HUES64 (cell line): ENCODE results near the gene METTL26.

ENCODE experiments used
- H3K27ac ChIP-seq: 2 replicates; pipeline ENCODE4 v1.7.0; 2013; ENCODE audit warnings: low read depth, low read length, inconsistent platforms
- H3K27me3 ChIP-seq: 2 replicates; pipeline ENCODE4 v1.6.1; 2013; ENCODE audit warnings: mild to moderate bottlenecking, low read length; ENCODE audit not compliant: insufficient read depth
- H3K36me3 ChIP-seq: 2 replicates; pipeline ENCODE4 v1.6.1; 2013; ENCODE audit warnings: mild to moderate bottlenecking, low read length; ENCODE audit not compliant: insufficient read depth
- H3K4me1 ChIP-seq: 2 replicates; pipeline ENCODE4 v1.6.1; 2013; ENCODE audit warnings: mild to moderate bottlenecking, low read length, moderate library complexity; ENCODE audit not compliant: insufficient read depth
- H3K4me3 ChIP-seq: 2 replicates; pipeline ENCODE4 v1.5.1; 2013; ENCODE audit warnings: mild to moderate bottlenecking, low read length, moderate library complexity
- H3K9ac ChIP-seq: 2 replicates; pipeline ENCODE4 v1.6.1; 2013; ENCODE audit warnings: mild to moderate bottlenecking, low read depth, low read length
- H3K9me3 ChIP-seq: 2 replicates; pipeline ENCODE4 v1.6.1; 2013; ENCODE audit warnings: low read depth, low read length; ENCODE audit not compliant: insufficient read depth
- WGBS: fragments of 150-250, 120-280 bp; methylation state at CpG from one replicate; pipeline ENCODE4 v1.1.7; 2013; ENCODE audit warnings: missing lambda C conversion rate; 5-methylcytosine and 5-hydroxymethylcytosine counted together

Gene METTL26

DNA sequence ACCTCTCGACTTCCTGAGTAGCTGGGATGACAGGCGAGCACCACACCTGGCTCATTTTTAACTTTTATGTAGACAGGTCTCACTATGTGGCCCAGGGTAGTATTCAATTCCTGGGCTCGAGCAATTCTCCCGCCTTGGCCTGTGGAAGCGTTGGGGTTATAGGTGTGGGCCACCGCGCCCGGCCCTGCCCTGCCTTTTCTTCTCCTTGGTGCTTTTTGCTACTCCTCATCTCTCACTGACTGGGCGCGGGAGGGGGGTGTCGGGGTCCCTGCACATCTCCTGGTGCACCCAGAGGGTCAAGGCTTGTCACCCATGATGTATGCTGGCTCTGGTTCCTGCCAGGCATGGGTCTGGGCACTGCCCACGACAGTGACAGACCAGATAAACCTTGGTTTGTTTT is 8.5 kb upstream of the METTL26 start:
- H3K4me1 ChIP-seq = no peaks in the 10 kb centered on the region

DNA sequence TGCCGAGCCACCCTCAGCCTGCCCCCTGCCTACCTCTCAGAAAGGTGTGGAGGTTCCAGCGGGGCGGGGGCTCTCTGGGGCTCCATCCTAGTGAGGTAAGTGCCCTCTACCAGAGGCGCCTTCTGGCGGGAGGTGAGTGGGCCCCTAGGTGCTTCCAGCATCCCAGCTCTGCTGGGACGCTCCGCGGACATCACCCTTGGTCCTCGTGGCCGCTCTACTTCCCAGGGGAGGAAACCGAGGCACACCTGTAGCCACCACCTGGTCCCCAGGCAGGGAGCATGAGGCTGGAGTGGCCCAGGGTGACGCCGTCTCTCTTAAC is 6.9 kb upstream of the METTL26 start:
- H3K9me3 ChIP-seq = no peaks in the 10 kb centered on the region
- WGBS = 86% methylated on average over 11 of the region's 13 CpGs
- peak overlapping the region; percentile 72 for H3K4me3 ChIP-seq
- peaks cover 9% of the 10 kb centered on the region for H3K4me1 ChIP-seq
- H3K36me3 ChIP-seq = no peaks in the 10 kb centered on the region
- no peak overlapping the region for H3K27ac ChIP-seq
- H3K9ac ChIP-seq = no peak overlapping the region
- peaks cover 13% of the 10 kb centered on the region for H3K27me3 ChIP-seq

More for the DNA sequence above, 8.5 kb upstream of the METTL26 start:
- Histone ChIP-seq H3K9ac (no peak overlapping the region), H3K4me3 (no peak overlapping the region), H3K27me3 (peaks cover 13% of the 10 kb centered on the region), H3K27ac (no peak overlapping the region), H3K9me3 (no peaks in the 10 kb centered on the region), H3K36me3 (no peaks in the 10 kb centered on the region)
- 98% methylated on average over 12 of the region's 12 CpGs for WGBS

- H3K27ac ChIP-seq = no peak overlapping the region
- H3K36me3 ChIP-seq = no peaks in the 10 kb centered on the region
- WGBS = 8% methylated on average over 72 of the region's 72 CpGs
- no peaks in the 10 kb centered on the region for H3K9me3 ChIP-seq
- H3K9ac ChIP-seq = peak overlapping the region; percentile 81
- H3K27me3 ChIP-seq = peaks cover 13% of the 10 kb centered on the region
- peaks cover 14% of the 10 kb centered on the region for H3K4me1 ChIP-seq
- H3K4me3 ChIP-seq = peak overlapping the region; percentile 72
Measured at GRCh38 chr16:642189-643049, 6.3 kb upstream of the METTL26 start.

DNA sequence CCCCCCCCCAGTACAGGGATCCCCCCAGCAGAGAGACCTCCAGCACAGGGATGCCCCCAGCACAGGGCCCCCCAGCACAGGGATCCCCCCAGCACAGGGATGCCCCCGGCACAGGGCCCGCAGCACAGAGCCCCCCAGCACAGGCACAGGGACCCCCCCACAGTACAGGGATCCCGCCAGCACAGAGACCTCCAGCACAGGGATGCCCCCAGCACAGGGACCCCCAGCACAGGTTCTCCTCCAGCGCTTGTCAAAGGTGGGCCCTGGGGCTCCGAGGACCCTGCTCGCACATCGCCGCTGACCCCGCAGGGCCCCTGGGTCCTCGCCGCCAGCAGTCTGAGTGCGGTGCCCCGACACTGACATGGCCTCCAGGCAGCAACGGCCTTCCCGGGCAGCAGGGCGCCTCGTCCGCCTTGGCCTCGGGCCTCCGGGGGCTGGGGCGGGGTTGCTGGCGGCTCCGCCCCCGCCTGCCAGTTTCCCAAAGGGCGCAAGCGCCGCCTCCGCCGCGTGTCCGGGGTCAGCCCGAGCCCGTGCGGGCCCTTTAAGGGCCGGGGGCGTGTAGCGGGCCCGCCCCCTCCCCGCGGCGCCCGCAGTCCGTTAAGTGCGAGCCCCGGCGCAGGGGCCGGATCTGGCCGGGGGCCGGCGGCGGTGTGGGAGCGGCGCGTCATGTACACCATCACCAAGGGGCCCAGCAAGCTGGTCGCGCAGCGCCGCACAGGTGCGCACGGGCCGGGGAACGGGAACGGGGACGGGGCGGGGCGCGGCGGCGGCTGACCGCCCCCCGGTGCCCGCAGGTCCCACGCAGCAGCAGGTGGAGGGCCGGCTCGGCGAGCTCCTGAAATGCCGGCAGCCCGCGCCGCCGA is 5.5 kb upstream of the METTL26 start, which contains the start of gene MCRIP2:
MCRIP2 (plus strand) TSS at position 503 of the 863 bp plus-strand sequence; CDS start at position 667, 164 bp downstream.
- Histone ChIP-seq H3K27me3 (peaks cover 13% of the 10 kb centered on the region), H3K9ac (peak within 1 kb of the TSS; percentile 81), H3K4me3 (peak within 1 kb of the TSS; percentile 72), H3K4me1 (peaks cover 17% of the 10 kb centered on the region), H3K27ac (0 out of 2 replicates have a peak within 1 kb of the TSS, but pooled peaks have one; percentile 35), H3K36me3 (no peaks in the 10 kb centered on the region), H3K9me3 (no peaks in the 10 kb centered on the region)
- WGBS = 1% methylated on average over 79 of the region's 81 CpGs

GRCh38 chr16:640614-641013 is 4.5 kb upstream of the METTL26 start:
- H3K4me1 ChIP-seq = peaks cover 17% of the 10 kb centered on the region
- no peak overlapping the region for H3K9ac ChIP-seq

GRCh38 chr16:638836-639235 is 2.7 kb upstream of the METTL26 start:
- Histone ChIP-seq H3K9me3 (no peaks in the 10 kb centered on the region), H3K4me3 (no peak overlapping the region), H3K4me1 (peaks cover 17% of the 10 kb centered on the region), H3K36me3 (peaks cover 6% of the 10 kb centered on the region), H3K9ac (no peak overlapping the region), H3K27ac (0 out of 2 replicates have a peak overlapping the region, but pooled peaks have one; percentile 25), H3K27me3 (peaks cover 13% of the 10 kb centered on the region)
- WGBS = 90% methylated on average over 8 of the region's 9 CpGs

More at GRCh38 chr16:640614-641013, 4.5 kb upstream of the METTL26 start:
- Histone ChIP-seq H3K36me3 (no peaks in the 10 kb centered on the region), H3K27ac (no peak overlapping the region), H3K4me3 (no peak overlapping the region), H3K27me3 (peaks cover 13% of the 10 kb centered on the region), H3K9me3 (no peaks in the 10 kb centered on the region)
- 92% methylated on average over 3 of the region's 5 CpGs for WGBS

DNA sequence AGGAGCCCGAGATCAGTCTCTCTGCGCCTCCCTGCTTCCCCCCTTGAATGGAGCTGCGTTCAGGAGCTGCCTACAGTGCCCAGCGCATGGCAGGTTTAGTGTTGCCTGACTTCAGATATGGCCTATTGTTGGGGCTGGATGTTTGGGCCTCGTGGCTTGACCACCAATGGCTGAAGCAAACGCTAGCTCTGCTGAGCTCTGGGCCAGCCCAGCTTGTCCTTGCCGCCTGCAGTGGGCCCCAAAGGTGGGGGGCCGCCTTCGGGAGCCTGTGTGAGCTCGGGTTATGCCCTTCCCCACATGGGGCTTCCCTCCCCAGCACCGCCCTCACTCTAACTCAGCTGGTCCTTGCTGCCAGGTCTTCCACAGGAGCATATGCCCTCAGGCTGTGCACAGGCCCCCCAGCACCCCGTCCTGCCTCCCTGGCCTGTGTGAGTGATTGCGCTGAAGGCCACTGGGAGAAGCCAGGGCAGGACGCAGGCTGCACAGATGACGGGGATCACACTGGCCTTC is 2.0 kb upstream of the METTL26 start:
- 77% methylated on average over 15 of the region's 15 CpGs for WGBS
- Histone ChIP-seq H3K4me1 (peaks cover 17% of the 10 kb centered on the region), H3K27me3 (peaks cover 10% of the 10 kb centered on the region), H3K9me3 (no peaks in the 10 kb centered on the region), H3K4me3 (peak overlapping the region; percentile 45; the same call in 1 of the 2 replicates), H3K36me3 (peaks cover 10% of the 10 kb centered on the region), H3K9ac (peak overlapping the region; percentile 54), H3K27ac (peak overlapping the region; percentile 35; the same call in 1 of the 2 replicates)

DNA sequence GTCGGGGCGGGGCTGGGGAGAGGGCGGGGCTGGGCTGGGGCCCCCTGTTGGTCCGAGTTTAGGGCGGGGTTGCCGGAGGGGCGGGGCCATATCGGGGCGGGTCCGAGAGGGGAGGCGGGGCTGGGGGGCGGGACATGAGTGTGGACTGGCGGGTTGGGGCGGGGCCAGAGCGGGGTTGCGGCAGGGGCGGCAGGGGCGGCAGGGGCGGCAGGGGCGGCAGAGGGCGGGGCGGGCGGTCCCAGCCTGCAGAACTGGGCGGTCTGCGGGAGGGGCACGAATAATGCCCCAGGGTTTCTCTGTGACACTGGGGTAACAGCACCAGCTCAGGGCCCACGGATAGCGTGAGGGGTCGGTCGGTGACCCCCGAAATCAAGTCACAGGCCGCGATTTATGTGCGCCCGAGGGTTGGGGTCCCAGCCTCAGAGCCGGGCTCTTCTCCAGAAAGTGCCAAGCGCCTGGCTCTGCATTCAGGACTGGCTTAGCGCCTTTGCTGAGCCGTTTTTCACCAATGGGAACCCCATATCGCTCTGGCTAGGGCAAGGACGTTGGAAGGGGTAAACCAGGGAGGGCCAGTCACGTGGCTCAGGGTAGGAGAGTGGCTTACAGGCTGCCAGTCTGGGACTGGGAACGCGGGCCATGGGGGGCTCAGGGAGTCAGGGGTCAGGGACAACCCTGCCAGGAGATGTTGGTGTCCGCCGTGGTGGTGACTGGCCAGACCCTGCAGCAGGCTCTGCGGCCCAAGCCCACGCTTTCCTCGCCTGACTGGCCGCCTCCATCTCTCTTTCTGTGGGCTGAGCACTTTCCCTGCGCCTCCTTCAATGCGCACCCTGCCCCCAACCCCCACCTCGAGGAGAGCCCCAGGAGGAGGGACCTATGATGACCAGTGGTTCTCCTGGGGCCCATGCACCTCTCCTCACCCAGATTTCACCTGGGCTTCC is 1.2 kb upstream of the METTL26 start:
- Histone ChIP-seq H3K9ac (peak overlapping the region; percentile 78), H3K36me3 (peaks cover 10% of the 10 kb centered on the region), H3K27ac (peak overlapping the region; percentile 87; the same call in 1 of the 2 replicates), H3K9me3 (no peaks in the 10 kb centered on the region), H3K4me3 (peak overlapping the region; percentile 91), H3K27me3 (peaks cover 2% of the 10 kb centered on the region), H3K4me1 (peaks cover 17% of the 10 kb centered on the region)
- WGBS = 21% methylated on average over 48 of the region's 53 CpGs

- Histone ChIP-seq H3K4me3 (peak overlapping the region; percentile 91), H3K27ac (peak overlapping the region; percentile 49), H3K4me1 (peaks cover 17% of the 10 kb centered on the region), H3K9me3 (no peaks in the 10 kb centered on the region), H3K36me3 (peaks cover 10% of the 10 kb centered on the region), H3K27me3 (no peaks in the 10 kb centered on the region), H3K9ac (peak overlapping the region; percentile 89)
- WGBS = 9% methylated on average over 55 of the region's 55 CpGs
Measured at GRCh38 chr16:635573-636205, 416 bp downstream of the METTL26 start.

DNA sequence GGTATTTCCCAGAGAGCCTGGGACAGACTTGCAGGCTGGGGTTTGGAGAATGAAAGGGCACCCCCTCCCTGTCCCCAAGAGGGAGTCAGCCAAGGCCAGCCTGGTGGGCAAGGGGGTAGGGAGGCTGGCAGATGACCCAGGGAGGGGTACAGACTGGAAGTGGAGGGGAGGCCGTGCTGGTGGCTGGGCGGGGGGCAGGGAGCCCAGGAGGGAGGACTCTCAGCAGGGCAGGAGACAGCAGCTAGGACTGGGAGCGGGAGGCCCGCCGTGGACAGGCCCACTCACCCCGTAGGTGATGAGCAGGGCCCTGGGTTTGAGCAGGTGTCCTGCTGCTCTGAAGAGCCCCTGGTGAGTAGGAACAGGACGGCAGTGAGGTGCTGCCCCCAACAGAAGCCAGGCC is 1.1 kb downstream of the METTL26 start:
- no peaks in the 10 kb centered on the region for H3K27me3 ChIP-seq
- H3K27ac ChIP-seq = no peak overlapping the region
- H3K4me3 ChIP-seq = peak overlapping the region; percentile 91
- no peak overlapping the region for H3K9ac ChIP-seq
- peaks cover 22% of the 10 kb centered on the region for H3K4me1 ChIP-seq
- peaks cover 10% of the 10 kb centered on the region for H3K36me3 ChIP-seq
- no peaks in the 10 kb centered on the region for H3K9me3 ChIP-seq
- WGBS = 91% methylated on average over 7 of the region's 7 CpGs
